Fibroblast of upper back skin (primary cell): Measurements from ENCODE around the gene SORBS1.

Experiments used
- DNase-seq: peaks from one replicate; pipeline ENCODE4 v3.0.0-alpha.2; 2013

The SORBS1 gene

GRCh38 chr10:95305606-95306317 lies 255.4 kb downstream of the SORBS1 start:
- no peak for DNase-seq

GRCh38 chr10:95304976-95305375 lies 256.2 kb downstream of the SORBS1 start:
- no peak for DNase-seq

- no peak for DNase-seq
These were observed 256.7 kb downstream of the SORBS1 start for GRCh38 chr10:95304463-95304862.

GRCh38 chr10:95303950-95304349 lies 257.2 kb downstream of the SORBS1 start:
- DNase-seq = no peak

GRCh38 chr10:95303535-95303934 lies 257.6 kb downstream of the SORBS1 start:
- peak; percentile 88 for DNase-seq

GRCh38 chr10:95300022-95300539 lies 261.1 kb downstream of the SORBS1 start:
- no peak for DNase-seq

GRCh38 chr10:95297402-95297801 lies 263.8 kb downstream of the SORBS1 start:
- no peak for DNase-seq

- DNase-seq = no peak
These were observed 264.4 kb downstream of the SORBS1 start for GRCh38 chr10:95296764-95297163.

GRCh38 chr10:95295031-95295755 lies 266.0 kb downstream of the SORBS1 start:
- DNase-seq = peak; percentile 35

GRCh38 chr10:95293631-95294030 lies 267.5 kb downstream of the SORBS1 start:
- DNase-seq = no peak

GRCh38 chr10:95291365-95292039 lies 269.7 kb downstream of the SORBS1 start:
- DNase-seq = no peak

- peak; percentile 54 for DNase-seq
These were observed 270.5 kb downstream of the SORBS1 start, which contains the start of gene PDLIM1 for GRCh38 chr10:95290461-95291364. Gene PDLIM1 (minus strand): TSS chr10:95291003. CDS start chr10:95290915, 88 bp downstream.

- no peak for DNase-seq
These were observed 271.2 kb downstream of the SORBS1 start for GRCh38 chr10:95289921-95290421.

GRCh38 chr10:95289003-95289920 lies 271.9 kb downstream of the SORBS1 start:
- DNase-seq = no peak

GRCh38 chr10:95288303-95288702 lies 272.9 kb downstream of the SORBS1 start:
- DNase-seq = no peak

GRCh38 chr10:95287281-95287680 lies 273.9 kb downstream of the SORBS1 start:
- DNase-seq = no peak

GRCh38 chr10:95286707-95287106 lies 274.5 kb downstream of the SORBS1 start:
- DNase-seq = no peak

- no peak for DNase-seq
These were observed 275.6 kb downstream of the SORBS1 start for GRCh38 chr10:95285556-95285955.

- no peak for DNase-seq
These were observed 276.4 kb downstream of the SORBS1 start for GRCh38 chr10:95284807-95285206.

GRCh38 chr10:95282107-95282506 lies 279.1 kb downstream of the SORBS1 start:
- DNase-seq = no peak

- no peak for DNase-seq
These were observed 280.0 kb downstream of the SORBS1 start for GRCh38 chr10:95281206-95281605.
